SK-N-SH (cell line): ENCODE results near the gene FLNA. TPM values are rescaled to one million over a fixed set of nuclear protein-coding genes. Genes with fewer than 3 reads are reported as not detected.

Source experiments
- CTCF ChIA-PET: fragments of 300-600, 350-600 bp; formaldehyde crosslinking; extraction: SDS; loops from one replicate; lab custom pipeline; 2021; lab: Yijun Ruan, JAX
- POLR2A ChIA-PET: fragments of 350-600 bp; sonication (Branson Sonifier 250); formaldehyde crosslinking; extraction: SDS; loops from one replicate; lab custom pipeline; 2020; ENCODE audit warnings: antibody characterized with exemption, inconsistent platforms; lab: Yijun Ruan, JAX
- DNase-seq: peaks from one replicate; pipeline ENCODE4 v3.0.0; 2012
- H2AFZ ChIP-seq: fragments of 200-600 bp; sonication (generic); 2 replicates; pipeline ENCODE4 v1.8.1; 2016; ENCODE audit warnings: antibody characterized with exemption, mild to moderate bottlenecking, low read depth
- H3F3A ChIP-seq: fragments of 200-600 bp; sonication (generic); replicated peaks from 2 replicates; pipeline ENCODE3; 2016; ENCODE audit warnings: antibody characterized with exemption, mild to moderate bottlenecking; ENCODE audit not compliant: insufficient read depth
- H3K27ac ChIP-seq, 2 experiments: fragments of 200-500 bp in 1 of 2; fragments of 200-600 bp in 1 of 2; sonication (Bioruptor generic) in 1 of 2; sonication (generic), shearing (Covaris generic) in 1 of 2; 2 replicates each; pipeline versions ENCODE4 v1.5.1 to v1.6.1; 2014 to 2016; ENCODE audit warnings: low read depth in 2 of 2, inconsistent platforms in 1 of 2, low read length in 1 of 2, mild to moderate bottlenecking in 1 of 2, mixed read lengths in 1 of 2
- H3K27me3 ChIP-seq: fragments of 200-600 bp; sonication (generic), shearing (Covaris generic); 2 replicates; pipeline ENCODE4 v1.6.1; 2016; ENCODE audit warnings: mixed run types; ENCODE audit not compliant: insufficient read depth
- H3K36me3 ChIP-seq, 2 experiments: fragments of 200-500 bp in 1 of 2; fragments of 200-600 bp in 1 of 2; sonication (Bioruptor generic) in 1 of 2; sonication (generic) in 1 of 2; replicated peaks in 1 of 2; 2 replicates each; pipeline versions ENCODE3 to v1.5.1; 2014 to 2016; ENCODE audit warnings: low read length in 1 of 2, mild to moderate bottlenecking in 1 of 2; ENCODE audit not compliant: insufficient read depth in 2 of 2, control insufficient read depth in 1 of 2
- H3K4me1 ChIP-seq, 2 experiments: fragments of 200-500 bp in 1 of 2; fragments of 200-600 bp in 1 of 2; sonication (Bioruptor generic) in 1 of 2; sonication (generic), shearing (Covaris generic) in 1 of 2; 2 replicates each; pipeline versions ENCODE4 v1.5.1 to v1.6.1; 2014 to 2016; ENCODE audit warnings: low read depth in 1 of 2, low read length in 1 of 2, mixed run types in 1 of 2; ENCODE audit not compliant: insufficient read depth in 2 of 2, control insufficient read depth in 1 of 2
- H3K4me2 ChIP-seq: fragments of 200-600 bp; sonication (generic), shearing (Covaris generic); 2 replicates; pipeline ENCODE4 v1.6.1; 2017; ENCODE audit warnings: mixed run types
- H3K4me3 ChIP-seq, 2 experiments: fragments of 200-500 bp in 1 of 2; fragments of 200-600 bp in 1 of 2; sonication (Bioruptor generic) in 1 of 2; sonication (generic), shearing (Covaris generic) in 1 of 2; 2 replicates each; pipeline versions ENCODE4 v1.5.1 to v1.8.1; 2014 to 2016; ENCODE audit warnings: low read depth in 2 of 2, inconsistent platforms in 1 of 2, low read length in 1 of 2, mild to moderate bottlenecking in 1 of 2, mixed read lengths in 1 of 2, moderate library complexity in 1 of 2
- H3K79me2 ChIP-seq: fragments of 200-600 bp; sonication (generic); 2 replicates; pipeline ENCODE4 v1.8.1; 2017; ENCODE audit warnings: mild to moderate bottlenecking; ENCODE audit not compliant: insufficient read depth
- H3K9ac ChIP-seq: fragments of 200-600 bp; sonication (generic); 2 replicates; pipeline ENCODE4 v1.6.1; 2017; ENCODE audit warnings: mixed run types
- H3K9me2 ChIP-seq: fragments of 200-600 bp; sonication (generic); 2 replicates; pipeline ENCODE4 v1.6.1; 2017; ENCODE audit warnings: mixed run types
- H3K9me3 ChIP-seq: fragments of 200-600 bp; sonication (generic); 2 replicates; pipeline ENCODE4 v1.6.1; 2017; ENCODE audit warnings: mixed run types, mild to moderate bottlenecking, moderate library complexity
- H4K20me1 ChIP-seq: fragments of 200-600 bp; sonication (generic); 2 replicates; pipeline ENCODE4 v1.6.1; 2017; ENCODE audit warnings: mild to moderate bottlenecking, mixed run types; ENCODE audit not compliant: insufficient read depth
- EZH2phosphoT487 ChIP-seq: fragments of 200-600 bp; sonication (generic); IDR thresholded peaks from 2 replicates; pipeline ENCODE4 v1.6.1; 2017; ENCODE audit warnings: low read depth, mixed run types, mild to moderate bottlenecking, antibody characterized with exemption, moderate library complexity, borderline replicate concordance
- FOSL2 ChIP-seq: IDR thresholded peaks from 2 replicates; pipeline ENCODE4 v1.4.0; 2012; ENCODE audit warnings: low read depth, mild to moderate bottlenecking, moderate library complexity, borderline replicate concordance
- FOXJ3 ChIP-seq: sonication (generic); formaldehyde crosslinking; IDR thresholded peaks from 2 replicates; pipeline ENCODE4 v1.5.1; 2020; ENCODE audit warnings: mild to moderate bottlenecking, missing genetic modification reagents
- GABPA ChIP-seq: IDR thresholded peaks from 2 replicates; pipeline ENCODE4 v1.4.0; 2012; ENCODE audit warnings: low read depth, mild to moderate bottlenecking
- GATA2 ChIP-seq: sonication (generic); formaldehyde crosslinking; IDR thresholded peaks from 2 replicates; pipeline ENCODE4 v1.5.0; 2020; ENCODE audit warnings: mild to moderate bottlenecking, missing genetic modification reagents
- JUND ChIP-seq: IDR thresholded peaks from 2 replicates; pipeline ENCODE4 v1.4.0; 2012
- NFIC ChIP-seq: IDR thresholded peaks from 2 replicates; pipeline ENCODE4 v1.4.0; 2012; ENCODE audit warnings: borderline replicate concordance
- NRF1 ChIP-seq: IDR thresholded peaks from 2 replicates; pipeline ENCODE4 v1.6.1; 2012; ENCODE audit warnings: low read depth, mild to moderate bottlenecking, low read length
- POLR2AphosphoS5 ChIP-seq: IDR thresholded peaks from 2 replicates; pipeline ENCODE4 v1.6.1; 2012; ENCODE audit warnings: low read depth, low read length
- RAD21 ChIP-seq: IDR thresholded peaks from 2 replicates; pipeline ENCODE4 v1.6.1; 2012; ENCODE audit warnings: mild to moderate bottlenecking, low read length
- RFX5 ChIP-seq: IDR thresholded peaks from 2 replicates; pipeline ENCODE4 v1.6.1; 2012; ENCODE audit warnings: mild to moderate bottlenecking, improper control_type of control experiment, low read length
- SIN3A ChIP-seq: IDR thresholded peaks from 2 replicates; pipeline ENCODE4 v1.6.1; 2012; ENCODE audit warnings: low read depth, mild to moderate bottlenecking, low read length, moderate library complexity, borderline replicate concordance
- SMC3 ChIP-seq: IDR thresholded peaks from 2 replicates; pipeline ENCODE4 v1.6.1; 2012; ENCODE audit warnings: low read depth, low read length, improper control_type of control experiment
- TAF1 ChIP-seq: IDR thresholded peaks from 2 replicates; pipeline ENCODE4 v1.6.1; 2012; ENCODE audit warnings: low read depth, mild to moderate bottlenecking, low read length, moderate library complexity, borderline replicate concordance
- YY1 ChIP-seq: IDR thresholded peaks from 2 replicates; pipeline ENCODE4 v1.4.0; 2012; ENCODE audit warnings: low read depth, mild to moderate bottlenecking
- WGBS: methylation state at CpG from one replicate; pipeline ENCODE4 v1.1.6; 2017; ENCODE audit warnings: low lambda C conversion rate; 5-methylcytosine and 5-hydroxymethylcytosine counted together
- polyA plus RNA-seq, 3 experiments: library from polyadenylated mRNA; depleted of rRNA; stranded (reverse); fragments of >200 nt; gene quantifications; 2 replicates each; pipeline ENCODE4 v1.2.3, GENCODE V29; 2012
- TF ChIP-seq, protein P1 (sequence below): fragments of 200-600 bp; sonication (generic); IDR thresholded peaks from 2 replicates; pipeline ENCODE4 v1.6.1; 2017; ENCODE audit warnings: antibody characterized with exemption, mild to moderate bottlenecking, moderate library complexity
- TF ChIP-seq, protein P2 (sequence below): fragments of 150-350 bp; IDR thresholded peaks from 2 replicates; pipeline ENCODE4 v1.6.1; 2016; ENCODE audit warnings: mild to moderate bottlenecking, low read depth, low read length
- TF ChIP-seq, protein P3 (sequence below): IDR thresholded peaks from 2 replicates; pipeline ENCODE4; 2012

FLNA gene
- polyA plus RNA-seq, 1 of the 3 experiments (the other 2 are of a cell fraction): 550 TPM

DNA sequence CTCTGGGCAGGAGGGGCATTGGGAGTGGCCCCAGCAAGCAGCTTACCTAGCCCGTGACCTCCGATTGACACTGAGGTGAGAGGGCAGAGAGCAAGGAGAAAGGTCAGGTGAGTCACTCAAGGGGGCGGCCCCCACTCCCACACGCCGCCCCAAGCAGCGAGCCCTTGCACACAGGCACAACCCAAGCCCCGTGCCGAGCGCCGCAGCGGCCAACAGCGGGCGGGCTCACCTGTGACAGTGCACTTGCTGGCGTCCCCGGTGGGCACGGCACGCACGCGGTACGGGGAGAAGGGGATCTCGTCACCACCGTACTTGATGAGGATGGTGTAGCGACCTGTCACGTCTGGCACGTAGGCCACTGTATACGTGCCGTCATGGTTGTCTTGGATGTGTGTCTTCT is 17.2 kb downstream of the FLNA start:
- TF ChIP-seq EZH2phosphoT487: no peak
- TF ChIP-seq GATA2 (CRISPR knock-in tag): no peak
- TF ChIP-seq RFX5: no peak
- Histone ChIP-seq H3K4me3 (no peak overlapping the region), H3K4me2 (no peak overlapping the region), H3K9ac (no peak overlapping the region), H3K9me3 (no peaks in the 10 kb centered on the region), H3K79me2 (peaks cover 55% of the 10 kb centered on the region), H3K4me1 (no peaks in the 10 kb centered on the region), H3K9me2 (no peaks in the 10 kb centered on the region), H3K27ac (no peak overlapping the region), H3K27me3 (no peaks in the 10 kb centered on the region), H4K20me1 (peaks cover 98% of the 10 kb centered on the region), H3K36me3 (peaks cover 3 to 76% of the 10 kb centered on the region in 2 experiments), H3F3A (peaks cover 55% of the 10 kb centered on the region), H2AFZ (no peak overlapping the region)
- WGBS: 74% methylated on average over 21 of the region's 27 CpGs
- POLR2A ChIA-PET: interaction anchor here (1.9 kb wide), 1 partner anchor 13 kb away, joined by 4 read pairs; no protein-coding TSS in a partner anchor
- CTCF ChIA-PET: no interaction called here
- DNase-seq: no peak

DNA sequence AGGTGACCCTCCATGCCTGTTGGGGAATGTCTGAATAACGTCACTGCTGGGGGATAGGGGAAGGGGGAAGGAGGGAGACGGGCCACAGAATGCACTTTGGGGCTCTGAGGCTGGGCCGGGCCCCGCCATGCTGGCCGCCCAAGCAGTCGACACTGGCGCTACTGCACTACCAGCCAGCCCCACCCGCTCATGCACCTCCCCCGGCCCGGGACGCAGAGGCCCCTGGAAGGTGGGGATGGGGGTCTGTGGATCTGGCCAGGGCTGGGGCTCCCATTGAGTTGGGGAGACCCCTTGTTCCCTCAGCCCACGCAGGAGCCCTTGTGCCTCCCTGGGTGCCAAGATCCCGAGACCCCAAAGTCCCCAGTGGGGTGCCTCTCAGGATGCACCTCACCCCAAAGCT is 17.8 kb downstream of the FLNA start:
- H3K4me2 ChIP-seq: no peak overlapping the region
- WGBS: 60% methylated on average over 1 of the region's 13 CpGs
- no peaks in the 10 kb centered on the region for H3K27me3 ChIP-seq

DNA sequence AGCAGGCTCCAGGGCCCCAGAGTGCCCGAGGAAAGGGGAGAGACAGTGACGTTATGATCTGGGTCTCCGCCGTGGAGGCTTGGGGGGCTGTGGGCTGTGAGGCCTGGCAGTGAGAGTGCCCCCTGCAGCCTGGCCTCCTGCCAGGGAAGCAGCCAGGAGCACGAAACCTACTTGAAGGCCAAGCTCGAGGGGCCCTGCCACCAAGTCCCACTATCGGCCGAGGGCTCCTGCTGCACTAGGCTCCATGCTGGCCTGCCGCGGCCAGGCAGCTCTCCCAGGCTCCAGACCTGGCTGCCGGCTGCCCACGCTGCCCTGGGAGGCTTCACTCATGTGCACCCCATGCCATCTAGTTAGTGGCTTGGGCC is 18.7 kb downstream of the FLNA start:
- H2AFZ ChIP-seq: no peak overlapping the region
- H3K4me1 ChIP-seq: no peaks in the 10 kb centered on the region
- TF ChIP-seq POLR2AphosphoS5 (no peak), TAF1 (no peak), GABPA (no peak), FOSL2 (no peak), NRF1 (no peak), RAD21 (no peak), NFIC (peak; percentile 12; the same call in 1 of the 2 replicates), JUND (no peak), YY1 (no peak), RFX5 (no peak)
- TF ChIP-seq, protein P1, sequence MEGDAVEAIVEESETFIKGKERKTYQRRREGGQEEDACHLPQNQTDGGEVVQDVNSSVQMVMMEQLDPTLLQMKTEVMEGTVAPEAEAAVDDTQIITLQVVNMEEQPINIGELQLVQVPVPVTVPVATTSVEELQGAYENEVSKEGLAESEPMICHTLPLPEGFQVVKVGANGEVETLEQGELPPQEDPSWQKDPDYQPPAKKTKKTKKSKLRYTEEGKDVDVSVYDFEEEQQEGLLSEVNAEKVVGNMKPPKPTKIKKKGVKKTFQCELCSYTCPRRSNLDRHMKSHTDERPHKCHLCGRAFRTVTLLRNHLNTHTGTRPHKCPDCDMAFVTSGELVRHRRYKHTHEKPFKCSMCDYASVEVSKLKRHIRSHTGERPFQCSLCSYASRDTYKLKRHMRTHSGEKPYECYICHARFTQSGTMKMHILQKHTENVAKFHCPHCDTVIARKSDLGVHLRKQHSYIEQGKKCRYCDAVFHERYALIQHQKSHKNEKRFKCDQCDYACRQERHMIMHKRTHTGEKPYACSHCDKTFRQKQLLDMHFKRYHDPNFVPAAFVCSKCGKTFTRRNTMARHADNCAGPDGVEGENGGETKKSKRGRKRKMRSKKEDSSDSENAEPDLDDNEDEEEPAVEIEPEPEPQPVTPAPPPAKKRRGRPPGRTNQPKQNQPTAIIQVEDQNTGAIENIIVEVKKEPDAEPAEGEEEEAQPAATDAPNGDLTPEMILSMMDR: 0 out of 2 replicates have a peak, but pooled peaks have one; percentile 16
- TF ChIP-seq, protein P2, sequence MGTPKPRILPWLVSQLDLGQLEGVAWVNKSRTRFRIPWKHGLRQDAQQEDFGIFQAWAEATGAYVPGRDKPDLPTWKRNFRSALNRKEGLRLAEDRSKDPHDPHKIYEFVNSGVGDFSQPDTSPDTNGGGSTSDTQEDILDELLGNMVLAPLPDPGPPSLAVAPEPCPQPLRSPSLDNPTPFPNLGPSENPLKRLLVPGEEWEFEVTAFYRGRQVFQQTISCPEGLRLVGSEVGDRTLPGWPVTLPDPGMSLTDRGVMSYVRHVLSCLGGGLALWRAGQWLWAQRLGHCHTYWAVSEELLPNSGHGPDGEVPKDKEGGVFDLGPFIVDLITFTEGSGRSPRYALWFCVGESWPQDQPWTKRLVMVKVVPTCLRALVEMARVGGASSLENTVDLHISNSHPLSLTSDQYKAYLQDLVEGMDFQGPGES: no peak
- TF ChIP-seq, protein P3, sequence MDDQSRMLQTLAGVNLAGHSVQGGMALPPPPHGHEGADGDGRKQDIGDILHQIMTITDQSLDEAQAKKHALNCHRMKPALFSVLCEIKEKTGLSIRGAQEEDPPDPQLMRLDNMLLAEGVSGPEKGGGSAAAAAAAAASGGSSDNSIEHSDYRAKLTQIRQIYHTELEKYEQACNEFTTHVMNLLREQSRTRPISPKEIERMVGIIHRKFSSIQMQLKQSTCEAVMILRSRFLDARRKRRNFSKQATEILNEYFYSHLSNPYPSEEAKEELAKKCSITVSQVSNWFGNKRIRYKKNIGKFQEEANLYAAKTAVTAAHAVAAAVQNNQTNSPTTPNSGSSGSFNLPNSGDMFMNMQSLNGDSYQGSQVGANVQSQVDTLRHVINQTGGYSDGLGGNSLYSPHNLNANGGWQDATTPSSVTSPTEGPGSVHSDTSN: no peak
- peaks cover 53% of the 10 kb centered on the region for H3F3A ChIP-seq
- H3K79me2 ChIP-seq: peaks cover 42% of the 10 kb centered on the region
- peaks cover 6 to 77% of the 10 kb centered on the region in 2 experiments for H3K36me3 ChIP-seq
- H3K4me2 ChIP-seq: no peak overlapping the region
- ChIA-PET CTCF (no interaction called here), POLR2A (no interaction called here)
- H3K27me3 ChIP-seq: no peaks in the 10 kb centered on the region
- H3K9ac ChIP-seq: no peak overlapping the region
- no peak overlapping the region for H3K27ac ChIP-seq
- no peaks in the 10 kb centered on the region for H3K9me3 ChIP-seq
- no peaks in the 10 kb centered on the region for H3K9me2 ChIP-seq
- no CpG with 5 or more reads among the region's 12 CpGs for WGBS
- no peak overlapping the region for H3K4me3 ChIP-seq
- DNase-seq: no peak
- H4K20me1 ChIP-seq: peaks cover 100% of the 10 kb centered on the region

More for the DNA sequence above, 17.8 kb downstream of the FLNA start:
- no peak overlapping the region for H3K27ac ChIP-seq
- POLR2A ChIA-PET: interaction anchor here (1.9 kb wide), 1 partner anchor 14 kb away, joined by 4 read pairs; no protein-coding TSS in a partner anchor
- H4K20me1 ChIP-seq: peaks cover 98% of the 10 kb centered on the region
- DNase-seq: no peak
- no peak overlapping the region for H3K9ac ChIP-seq
- TF ChIP-seq RAD21 (no peak), FOXJ3 (CRISPR knock-in tag) (no peak), SMC3 (no peak), SIN3A (no peak)
- no peaks in the 10 kb centered on the region for H3K9me3 ChIP-seq
- H3K79me2 ChIP-seq: peaks cover 49% of the 10 kb centered on the region
- CTCF ChIA-PET: no interaction called here
- H3K36me3 ChIP-seq: peaks cover under 1 to 76% of the 10 kb centered on the region in 2 experiments
- H3K9me2 ChIP-seq: no peaks in the 10 kb centered on the region
- peaks cover 49% of the 10 kb centered on the region for H3F3A ChIP-seq
- H3K4me1 ChIP-seq: no peaks in the 10 kb centered on the region
- H2AFZ ChIP-seq: no peak overlapping the region
- H3K4me3 ChIP-seq: no peak overlapping the region
